HG03565 (cell line): Measurements from ENCODE around the gene SPPL2B.

ENCODE experiments used
- ATAC-seq: cut with Tn5 transposase; IDR thresholded peaks from one replicate; pipeline ENCODE4 v1.9.1; 2021; ENCODE audit warnings: mild to moderate bottlenecking, moderate library complexity; ENCODE audit not compliant: unreplicated experiment

Gene SPPL2B

GRCh38 chr19:2353159-2353886, 24.8 kb downstream of the SPPL2B start:
- no peak for ATAC-seq

GRCh38 chr19:2353887-2354592, 25.6 kb downstream of the SPPL2B start:
- no peak for ATAC-seq

DNA sequence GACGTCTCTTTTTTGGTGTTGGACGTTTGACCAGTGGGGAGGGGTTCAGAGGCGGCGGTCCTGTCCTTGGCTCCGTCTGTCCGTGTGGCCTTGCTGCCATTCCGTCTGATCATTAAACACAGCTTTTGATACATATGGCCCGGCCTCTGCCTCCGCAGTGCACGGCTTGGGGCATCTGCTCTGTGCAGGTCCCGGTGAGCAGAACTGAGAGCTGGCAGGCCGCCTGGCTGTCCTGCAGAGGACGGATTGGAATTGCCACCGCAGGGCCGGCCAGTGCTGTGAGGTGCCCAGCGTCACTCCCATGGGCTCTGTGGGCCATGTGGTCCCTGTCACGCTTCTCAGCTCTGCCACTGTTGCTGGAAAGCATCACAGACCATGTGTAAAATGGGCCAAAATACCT, 26.2 kb downstream of the SPPL2B start:
- no peak for ATAC-seq

DNA sequence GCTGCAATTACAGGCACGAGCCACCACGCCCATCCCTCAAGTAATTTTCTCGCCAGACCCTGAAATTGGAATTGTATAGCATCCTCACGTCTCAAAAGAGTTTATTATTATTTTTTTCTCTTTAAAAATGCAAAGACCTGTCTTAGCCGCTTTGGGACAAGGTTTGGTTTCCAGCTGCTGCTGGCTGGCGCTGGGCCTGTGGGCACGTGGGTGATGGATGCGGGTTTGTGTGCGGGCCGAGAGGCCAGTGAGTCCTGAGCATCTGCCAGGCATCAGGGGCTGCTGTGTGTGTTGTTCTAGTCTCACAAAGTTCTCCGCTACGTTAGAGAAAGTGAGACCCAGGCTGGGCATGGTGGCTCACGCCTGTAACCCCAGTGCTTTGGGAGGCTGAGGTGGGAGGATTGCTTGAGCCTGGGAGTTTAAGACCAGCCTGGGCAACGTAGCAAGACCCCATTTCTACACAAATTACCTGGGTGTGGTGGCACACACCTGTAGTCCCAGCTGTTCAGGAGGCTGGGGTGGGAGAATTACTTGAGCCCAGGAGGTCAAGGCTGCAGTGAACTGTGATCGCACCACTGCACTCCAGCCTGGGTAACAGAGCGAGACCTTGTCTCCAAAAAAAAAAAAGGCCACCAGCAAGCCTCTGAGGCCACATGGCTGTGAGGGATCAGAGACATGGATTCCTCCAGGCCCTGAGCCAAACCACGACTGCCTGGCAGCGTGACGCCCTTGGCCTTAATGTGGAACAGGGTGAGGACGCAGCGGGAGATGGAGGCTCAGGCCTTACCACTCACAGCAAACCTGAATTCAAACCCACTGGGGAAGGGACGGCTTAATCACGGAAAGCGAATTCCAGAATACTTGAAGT, 26.9 kb downstream of the SPPL2B start:
- no peak for ATAC-seq

- ATAC-seq = no peak
Measured at GRCh38 chr19:2356036-2356646, 27.7 kb downstream of the SPPL2B start.

DNA sequence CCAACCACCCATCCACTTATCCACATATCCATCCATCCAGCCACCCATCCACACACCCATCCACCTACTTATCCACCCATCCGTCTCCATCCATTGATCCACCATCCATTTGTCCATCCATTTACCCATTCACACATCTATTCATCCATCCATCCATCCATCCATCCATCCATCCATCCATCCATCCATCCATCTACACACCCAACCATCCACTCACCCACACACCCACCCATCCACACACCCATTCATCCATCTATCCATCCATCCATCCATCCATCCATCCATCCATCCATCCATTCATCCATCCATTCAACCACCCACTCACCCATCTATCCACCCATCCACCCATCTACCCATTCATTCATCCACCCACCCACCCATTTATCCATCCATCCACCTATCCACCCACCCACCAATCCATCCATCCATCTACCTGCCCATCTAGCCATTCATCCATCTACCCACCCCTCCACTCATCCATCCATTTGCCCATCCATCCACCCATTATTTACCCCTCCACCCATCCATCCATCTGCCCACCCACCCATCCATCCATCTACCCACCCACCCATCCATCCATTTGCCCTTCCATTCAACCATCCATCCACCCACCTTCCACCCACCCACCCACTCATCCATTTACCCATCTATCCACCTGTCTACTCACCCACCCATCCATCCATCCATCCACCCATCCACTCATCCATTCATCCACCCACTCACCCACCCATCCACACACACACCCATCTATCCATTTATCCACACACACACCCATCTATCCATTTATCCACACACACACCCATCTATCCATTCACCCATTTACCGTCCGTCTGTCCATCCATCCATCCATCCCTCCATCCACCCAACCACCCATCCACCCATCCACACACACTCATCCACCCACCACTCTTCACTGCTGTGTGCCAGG, 29.1 kb downstream of the SPPL2B start:
- ATAC-seq = no peak

- no peak for ATAC-seq
Measured at GRCh38 chr19:2358548-2359173, 30.2 kb downstream of the SPPL2B start.

GRCh38 chr19:2359992-2360685, 31.7 kb downstream of the SPPL2B start, which contains the start of gene TMPRSS9:
Gene TMPRSS9, plus strand, starts transcription at chr19:2360265. Its CDS starts 29,521 bp downstream, at chr19:2389786.
- ATAC-seq = no peak

- ATAC-seq = no peak
Measured at GRCh38 chr19:2360833-2361232, 32.3 kb downstream of the SPPL2B start.

- no peak for ATAC-seq
Measured at GRCh38 chr19:2361246-2362045, 33.0 kb downstream of the SPPL2B start.

- ATAC-seq = no peak
Measured at GRCh38 chr19:2362046-2362969, 33.8 kb downstream of the SPPL2B start.

DNA sequence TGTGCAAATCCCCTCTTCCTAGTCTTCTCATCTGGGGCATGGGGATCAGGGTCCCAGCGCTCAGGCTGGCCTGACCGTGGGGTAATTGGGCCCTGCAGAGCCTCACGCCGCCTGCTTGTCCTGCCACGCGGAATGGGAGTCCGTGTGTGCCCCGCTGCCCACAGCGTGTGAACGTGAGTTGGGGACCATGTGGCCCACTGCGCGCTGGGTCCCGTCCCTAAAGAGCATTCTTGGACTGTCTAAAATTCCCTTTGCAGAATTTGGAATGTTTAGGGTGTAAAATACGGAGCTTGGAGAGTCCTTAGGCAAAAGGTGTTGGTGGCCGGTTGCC, 34.5 kb downstream of the SPPL2B start:
- no peak for ATAC-seq

- ATAC-seq = no peak
Measured at GRCh38 chr19:2363419-2363818, 34.9 kb downstream of the SPPL2B start.

- no peak for ATAC-seq
Measured at GRCh38 chr19:2365201-2365970, 36.9 kb downstream of the SPPL2B start.

DNA sequence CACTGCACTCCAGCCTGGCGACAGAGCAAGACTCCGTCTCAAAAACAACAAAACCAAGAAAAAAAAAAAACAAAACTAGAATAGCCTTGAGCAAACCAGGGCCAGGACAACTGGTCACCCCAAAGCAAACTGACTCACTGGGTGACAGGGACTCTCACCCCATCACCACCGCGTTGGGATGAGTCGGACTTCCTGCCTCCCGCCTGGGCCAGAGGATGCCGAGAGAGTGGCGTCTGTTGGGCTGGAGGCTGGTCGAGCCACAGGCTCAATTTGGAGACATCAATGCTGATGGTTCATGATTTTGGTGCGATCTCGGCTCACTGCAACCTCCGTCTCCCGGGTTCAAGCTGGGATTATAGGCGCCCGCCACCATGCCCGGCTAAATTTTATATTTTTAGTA, 43.2 kb downstream of the SPPL2B start:
- ATAC-seq = no peak

DNA sequence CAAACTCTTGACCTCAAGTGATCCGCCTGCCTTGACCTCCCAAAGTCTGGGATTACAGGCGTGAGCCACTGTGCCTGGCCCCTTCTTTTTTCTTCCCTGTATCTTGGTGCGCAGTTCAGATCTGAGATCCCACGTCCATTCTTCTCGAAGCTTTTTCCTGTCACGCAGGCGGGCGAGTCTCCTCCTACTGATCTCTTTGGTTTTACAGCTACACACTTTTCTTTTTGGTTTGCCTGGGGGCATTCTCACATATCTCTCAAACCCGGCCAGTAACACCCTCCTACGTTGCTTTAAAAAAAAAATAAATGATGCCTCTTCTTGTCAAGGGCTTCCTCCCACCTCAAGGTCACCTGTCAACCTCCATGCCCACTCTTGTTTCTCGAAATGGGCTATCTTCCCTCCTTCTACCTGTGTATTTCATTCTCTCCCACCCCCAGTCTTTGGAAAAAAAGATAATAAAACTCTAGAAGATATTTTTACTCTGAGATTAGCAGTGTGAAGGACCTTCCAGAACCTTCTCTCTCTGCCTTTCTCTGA, 43.7 kb downstream of the SPPL2B start:
- no peak for ATAC-seq
